GM18499 (cell line): ENCODE data around the gene ADAMTS10.
"Not testable (repeated sequence)": the region's sequence is repeated elsewhere in the genome, so short reads cannot be mapped to it uniquely, and the experiment has no call there.

Source experiments
- ATAC-seq: cut with Tn5 transposase; IDR thresholded peaks from one replicate; pipeline ENCODE4 v1.9.1; 2021; ENCODE audit warnings: moderate number of reproducible peaks; ENCODE audit not compliant: insufficient read depth, unreplicated experiment

The ADAMTS10 gene

DNA sequence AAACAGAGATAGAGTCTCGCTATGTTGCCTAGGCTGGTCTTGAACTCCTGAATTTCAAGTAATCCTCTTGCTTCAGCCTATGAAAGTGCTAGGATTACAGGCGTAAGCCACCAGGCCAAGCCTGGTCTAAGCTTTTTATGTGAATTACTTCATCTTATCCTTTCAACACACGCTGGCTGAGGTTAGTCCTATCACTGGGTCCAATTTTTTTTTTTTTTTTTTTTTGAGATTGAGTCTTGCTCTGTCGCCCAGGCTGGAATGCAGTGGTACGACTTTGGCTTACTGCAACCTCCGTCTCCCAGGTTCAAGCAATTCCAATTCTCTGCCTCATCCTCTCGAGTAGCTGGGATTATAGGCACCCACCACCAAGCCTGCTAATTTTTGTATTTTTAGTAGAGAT lies 43.7 kb downstream of the ADAMTS10 start:
- no peak for ATAC-seq

DNA sequence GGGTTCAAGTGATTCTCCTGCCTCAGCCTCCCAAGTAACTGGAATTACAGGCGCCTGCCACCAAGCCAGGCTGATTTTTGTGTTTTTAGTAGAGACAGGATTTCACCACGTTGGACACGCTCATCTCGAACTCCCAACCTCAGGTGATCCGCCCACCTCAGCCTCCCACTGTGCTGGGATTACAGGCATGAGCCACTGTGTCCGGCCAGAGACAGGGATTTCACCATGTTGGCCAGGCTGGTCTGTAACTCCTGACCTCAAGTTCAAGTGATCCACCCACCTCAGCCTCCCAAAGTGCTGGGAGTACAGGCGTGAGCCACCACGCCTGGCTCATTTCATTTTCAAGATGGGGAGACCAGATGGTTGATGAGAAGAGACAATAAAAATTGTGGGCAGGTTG lies 45.6 kb downstream of the ADAMTS10 start:
- not testable (repeated sequence) for ATAC-seq

DNA sequence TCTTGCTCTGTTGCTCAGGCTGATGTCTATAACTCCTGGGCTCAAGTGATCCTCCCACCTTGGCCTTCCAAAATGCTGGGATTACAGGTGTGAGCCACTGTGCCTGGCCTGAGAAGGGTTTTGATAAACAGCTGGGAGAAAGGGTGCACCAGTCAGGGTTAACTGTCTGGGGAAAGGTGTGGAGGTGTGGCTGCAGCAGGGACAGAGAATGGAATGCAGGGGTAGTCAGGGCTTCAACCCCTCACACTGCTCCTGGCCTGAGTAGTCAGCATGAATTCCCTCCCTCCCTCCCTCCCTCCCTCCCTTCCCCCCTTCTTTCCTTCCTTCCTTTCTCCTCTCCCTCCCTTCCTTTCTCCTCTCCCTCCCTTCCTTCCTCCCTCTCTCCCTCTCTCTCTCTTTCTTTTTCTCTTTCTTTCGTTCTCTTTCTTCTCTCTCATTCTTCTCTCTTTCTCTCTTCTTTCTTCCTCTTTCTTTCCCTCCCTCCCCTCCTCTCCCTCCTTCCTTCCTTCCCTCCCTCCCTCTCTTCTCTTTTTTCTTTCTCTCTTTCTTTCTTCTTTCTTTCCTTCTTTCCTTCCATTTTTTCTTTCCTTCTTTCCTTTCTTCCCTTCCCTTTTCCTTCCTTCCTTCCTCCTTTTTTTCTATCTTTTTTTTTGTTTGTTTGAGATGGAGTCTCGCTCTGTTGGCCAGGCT lies 49.3 kb downstream of the ADAMTS10 start:
- ATAC-seq: no peak

DNA sequence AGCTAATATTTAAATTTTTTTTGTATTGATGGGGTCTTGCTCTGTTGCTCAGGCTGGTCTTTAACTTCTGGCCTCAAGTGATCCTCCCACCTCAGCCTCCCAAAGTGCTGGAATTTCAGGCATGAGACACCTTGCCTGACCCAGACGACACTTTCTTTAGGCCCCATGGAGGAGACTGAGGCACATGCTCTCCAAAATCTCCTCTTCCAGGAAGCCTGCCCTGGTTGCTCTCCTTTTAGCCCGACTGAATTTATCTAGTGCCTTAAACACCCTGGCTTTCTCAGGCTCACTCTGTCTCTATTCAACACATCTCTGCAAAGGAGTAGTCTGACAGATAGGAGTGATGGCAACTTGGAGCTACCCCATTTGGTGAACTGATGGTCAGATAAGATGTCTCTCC lies 52.2 kb downstream of the ADAMTS10 start:
- ATAC-seq: no peak

DNA sequence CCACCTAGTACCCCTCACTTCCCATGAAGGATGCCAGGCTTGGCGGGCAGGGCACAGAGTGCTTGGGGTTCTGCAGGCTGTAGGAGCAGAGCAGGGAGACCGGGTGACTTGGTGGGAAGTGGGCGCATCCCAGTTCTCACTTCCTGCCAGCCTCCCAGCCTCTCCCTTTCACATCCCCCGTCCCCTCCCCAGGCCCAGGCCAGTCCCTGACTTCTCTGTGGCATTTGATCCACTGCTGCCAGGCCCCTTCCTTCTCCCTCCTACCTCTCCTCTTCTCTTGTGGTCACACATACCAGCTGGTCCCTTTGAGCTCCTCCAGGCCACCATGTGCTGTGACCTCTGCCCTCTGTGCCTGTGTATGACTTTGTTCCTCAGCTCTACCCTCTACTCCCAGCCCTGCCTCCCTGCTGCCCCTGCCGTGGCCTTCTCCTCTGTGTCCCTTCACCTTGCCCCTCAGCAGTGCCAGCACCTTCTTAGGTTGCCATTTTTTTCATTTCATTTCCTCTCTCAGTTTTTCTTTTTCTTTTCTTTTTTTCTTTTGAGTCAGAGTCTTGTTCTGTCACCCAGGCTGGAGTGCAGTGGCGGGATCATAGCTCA lies 52.8 kb downstream of the ADAMTS10 start:
- no peak for ATAC-seq

DNA sequence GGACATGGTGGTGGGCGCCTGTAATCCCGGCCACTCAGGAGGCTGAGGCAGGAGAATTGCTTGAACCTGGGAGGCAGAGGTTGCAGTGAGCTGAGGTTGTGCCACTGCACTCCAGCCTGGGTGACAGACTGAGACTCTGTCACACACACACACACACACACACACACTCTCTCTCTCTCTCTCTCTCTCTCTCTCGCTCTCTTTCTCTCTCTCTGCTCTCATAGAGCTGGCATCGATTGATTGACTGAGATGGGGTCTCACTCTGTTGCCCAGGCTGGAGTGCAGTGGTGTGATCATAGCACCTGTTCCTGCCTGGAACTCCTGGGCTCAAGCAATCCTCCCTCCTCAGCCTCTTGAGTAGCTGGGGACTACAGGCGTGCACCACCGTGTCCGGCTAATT lies 56.8 kb downstream of the ADAMTS10 start:
- not testable (repeated sequence) for ATAC-seq

DNA sequence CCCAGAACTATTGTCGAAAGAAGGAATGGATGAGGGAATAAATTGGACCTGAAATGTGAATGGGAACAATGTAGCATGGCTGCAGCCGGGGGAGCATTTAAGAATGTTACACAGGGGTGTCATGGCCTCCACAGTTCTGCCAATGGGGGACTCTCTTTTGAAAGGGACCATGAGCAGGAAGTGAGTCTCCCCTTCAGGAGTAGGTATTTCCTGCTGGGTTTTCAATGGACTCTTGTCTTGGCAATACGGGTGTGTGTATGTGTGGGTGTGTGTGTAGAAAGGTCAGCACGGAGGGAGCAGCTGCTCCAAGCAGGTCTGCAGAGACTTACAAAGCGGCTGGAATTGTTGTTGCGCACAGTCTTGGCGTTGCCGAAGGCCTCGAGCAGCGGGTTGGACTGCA lies 57.7 kb downstream of the ADAMTS10 start:
- no peak for ATAC-seq

DNA sequence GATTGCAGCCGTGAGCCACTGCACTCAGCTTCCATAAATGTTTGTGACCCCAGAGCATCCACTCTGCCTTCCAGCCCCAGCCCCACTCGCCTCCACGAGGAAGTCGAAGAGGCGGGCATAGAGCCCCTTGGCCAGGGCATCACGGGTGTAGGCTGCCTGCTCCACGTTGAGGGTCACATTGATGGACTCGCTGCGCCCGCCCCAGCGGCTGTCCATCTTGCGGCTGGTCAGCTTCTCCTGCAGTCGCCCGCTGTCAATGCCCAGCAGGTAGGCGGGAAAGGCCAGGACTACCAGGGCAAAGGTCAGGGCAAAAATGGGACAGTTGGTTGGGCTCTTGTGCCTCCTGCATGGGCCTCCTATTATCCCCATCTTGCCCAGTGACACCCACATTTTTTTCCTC lies 60.4 kb downstream of the ADAMTS10 start:
- ATAC-seq: no peak

DNA sequence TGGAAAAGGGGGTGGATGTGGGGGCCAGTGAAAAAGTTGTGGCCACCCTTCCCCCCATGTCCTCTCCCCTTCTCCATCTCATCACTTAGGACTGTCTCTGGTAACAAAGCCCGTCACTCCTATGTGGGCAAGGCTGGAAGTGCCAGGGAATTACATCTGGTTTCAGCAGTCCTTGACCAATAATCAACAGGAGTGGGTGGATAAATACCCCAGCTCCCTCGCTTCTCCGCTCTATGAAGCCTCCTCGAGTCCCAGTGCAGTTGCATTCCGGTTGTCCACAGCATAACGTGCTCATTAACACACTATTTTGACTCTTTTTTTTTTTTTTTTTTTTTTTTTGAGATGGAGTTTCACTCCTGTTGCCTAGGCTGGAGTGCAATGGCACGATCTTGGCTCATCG lies 64.8 kb downstream of the ADAMTS10 start:
- ATAC-seq: no peak

DNA sequence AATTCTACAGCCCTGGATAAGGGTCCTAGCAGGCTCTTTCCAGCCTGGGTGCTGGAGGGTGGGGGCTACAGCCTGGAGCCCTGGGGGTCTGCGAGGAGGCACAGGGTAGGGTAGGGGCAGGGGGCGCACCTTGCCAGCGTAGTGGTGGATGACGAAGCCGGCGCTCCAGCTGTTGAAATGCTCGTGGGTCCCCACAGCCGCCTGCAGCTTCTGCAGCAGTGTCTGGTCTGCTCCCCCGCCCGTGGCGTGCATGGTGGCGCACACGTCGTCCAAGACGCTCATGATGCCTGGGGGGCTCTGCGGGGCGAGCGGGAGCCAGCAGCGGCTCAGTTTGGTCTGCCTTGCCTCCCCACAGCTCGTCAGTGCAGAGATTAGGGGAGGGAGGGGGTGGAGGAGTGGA lies 66.3 kb downstream of the ADAMTS10 start:
- no peak for ATAC-seq

DNA sequence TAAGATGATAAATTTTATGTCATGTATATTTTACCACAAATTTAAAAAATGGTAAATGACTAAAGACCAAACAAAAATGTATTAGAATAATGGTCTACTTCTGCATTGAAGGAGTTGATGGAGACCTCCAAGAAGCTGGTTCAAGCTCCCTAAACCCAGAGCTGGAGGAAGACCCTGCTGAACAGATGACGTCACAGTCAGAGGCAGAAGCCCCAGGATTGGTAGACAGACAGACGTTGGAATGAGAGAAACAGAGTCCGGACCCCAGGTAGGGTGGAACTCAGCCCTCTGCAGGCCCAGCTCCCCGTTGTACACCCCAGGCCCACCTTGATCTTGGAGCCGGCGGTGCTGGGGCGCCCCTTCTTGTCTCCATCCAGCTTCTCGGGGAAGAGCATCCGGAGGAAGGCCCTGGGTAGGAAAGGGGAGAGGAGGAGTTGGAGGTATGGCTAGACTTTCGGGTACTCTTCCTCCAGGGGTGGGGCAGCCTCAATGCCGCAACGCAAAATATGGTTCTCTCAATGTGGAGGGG lies 70.8 kb downstream of the ADAMTS10 start:
- ATAC-seq: no peak

DNA sequence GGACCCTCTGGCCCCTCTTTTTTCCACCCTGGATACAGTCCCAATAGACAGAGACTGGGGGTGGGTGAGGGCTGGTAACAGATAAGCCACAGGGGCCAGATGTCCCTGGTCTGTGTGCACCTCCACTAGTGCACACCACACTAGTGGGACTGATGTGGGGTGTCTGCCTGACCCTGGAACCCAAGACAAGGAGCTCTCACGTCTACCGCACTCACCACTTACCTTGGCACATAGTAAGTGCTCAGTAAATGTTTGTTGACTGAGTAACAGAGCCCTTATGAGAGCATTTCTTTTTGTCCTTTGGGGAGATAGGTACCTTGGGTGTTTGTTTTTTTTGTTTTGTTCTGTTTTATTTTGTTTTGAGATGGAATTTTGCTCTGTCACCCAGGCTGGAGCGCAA lies 73.4 kb downstream of the ADAMTS10 start:
- ATAC-seq: no peak

DNA sequence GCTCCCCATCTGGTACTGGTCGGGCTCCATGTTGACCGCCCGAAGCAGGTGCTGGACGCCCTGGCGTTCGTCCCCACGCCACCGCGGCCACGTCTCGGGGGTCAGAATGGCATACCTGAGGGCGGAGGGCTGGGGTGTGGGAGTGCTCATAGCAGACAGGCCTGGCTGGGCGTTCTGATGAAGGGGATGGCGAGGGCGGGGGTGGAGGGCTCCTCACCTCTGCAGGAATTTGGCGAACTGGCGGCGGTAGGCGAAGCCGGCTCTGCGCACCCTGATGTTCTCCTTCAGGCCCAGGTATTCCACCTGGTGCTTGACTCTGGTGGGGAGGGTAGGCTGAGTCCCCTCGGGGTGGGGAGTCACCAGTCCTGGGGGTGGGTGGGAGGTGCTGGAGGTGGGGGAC lies 74.2 kb downstream of the ADAMTS10 start:
- ATAC-seq: no peak

DNA sequence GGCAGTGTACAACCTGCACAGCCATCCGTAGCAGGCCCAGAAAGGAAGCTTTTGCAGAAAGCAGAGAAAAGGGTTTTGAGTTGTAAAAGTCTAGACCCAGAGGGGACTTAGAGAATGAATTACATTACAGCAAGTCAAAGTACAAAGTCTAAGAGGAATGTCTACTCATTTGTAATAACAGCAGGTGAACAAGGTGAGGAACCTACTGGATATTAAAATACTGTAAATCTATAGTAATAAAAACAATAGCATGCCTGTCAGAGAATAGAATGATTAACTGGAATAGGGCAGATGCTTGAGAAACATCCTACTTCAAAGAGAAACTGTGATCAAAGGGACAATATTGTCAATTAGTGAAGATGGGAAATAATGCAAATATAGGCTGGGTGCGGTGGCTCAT lies 78.3 kb downstream of the ADAMTS10 start:
- ATAC-seq: no peak

DNA sequence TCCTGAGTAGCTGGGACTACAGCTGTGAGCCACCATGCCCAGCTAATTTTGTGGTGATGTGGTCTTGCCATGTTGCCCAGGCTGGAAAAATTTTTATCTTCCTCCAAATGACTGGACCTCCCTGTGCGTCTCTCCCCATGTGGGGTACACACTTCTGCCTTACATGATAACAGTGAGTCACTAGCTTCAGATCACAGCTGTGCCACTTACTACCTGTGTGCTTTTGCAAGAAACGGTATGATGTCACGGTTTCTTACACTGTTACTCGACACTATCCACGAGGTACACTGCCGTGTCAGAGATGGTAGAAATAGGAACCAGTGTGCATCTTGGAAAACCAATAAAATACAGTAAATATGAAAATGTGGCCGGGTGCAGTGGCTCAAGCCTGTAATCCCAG lies 79.0 kb downstream of the ADAMTS10 start:
- ATAC-seq: no peak
